ENCODE data around the gene OR7C1. TPM values are rescaled to one million over a fixed set of nuclear protein-coding genes. Genes with fewer than 3 reads are reported as not detected.
A peak's percentile ranks its signal among the peaks of the same experiment; 100 is the strongest.

OR7C1 gene
- total RNA-seq, 1 experiment from 2014 or later, result not detected

GRCh38 chr19:14840206-14840605 lies 5.2 kb upstream of the OR7C1 start:
- Mint-ChIP-seq H3K4me1 (peaks cover 3% of the 10 kb centered on the region), H3K36me3 (no peaks in the 10 kb centered on the region), H3K4me3 (no peak overlapping the region), H3K27me3 (ENCODE audit: low read depth) (peaks cover 14% of the 10 kb centered on the region), H3K27ac (no peak overlapping the region), H3K9me3 (peaks cover 27% of the 10 kb centered on the region)
- CTCF ChIA-PET, result no interaction called here
- POLR2A ChIA-PET, result no interaction called here
- ATAC-seq (no peak), DNase-seq (ENCODE audit: low spot score) (no peak)
- TF ChIP-seq AR (CRISPR knock-in tag; IDR thresholded peaks at IDR 0.05), result no peak

GRCh38 chr19:14837391-14837790 lies 2.4 kb upstream of the OR7C1 start:
- ChIA-PET CTCF (interaction anchor here (2.3 kb wide), 1 partner anchor 51 kb away, joined by 10 read pairs; no protein-coding TSS in a partner anchor), POLR2A (no interaction called here)
- H3K4me3 Mint-ChIP-seq, result no peak overlapping the region
- peaks cover 11% of the 10 kb centered on the region for H3K27me3 Mint-ChIP-seq (ENCODE audit: low read depth)
- H3K9me3 Mint-ChIP-seq, result peaks cover 27% of the 10 kb centered on the region
- H3K27ac Mint-ChIP-seq, result no peak overlapping the region
- peaks cover 13% of the 10 kb centered on the region for H3K4me1 Mint-ChIP-seq
- DNase-seq (ENCODE audit: low spot score) (no peak), ATAC-seq (peak; percentile 59)
- H3K36me3 Mint-ChIP-seq, result no peaks in the 10 kb centered on the region
- TF ChIP-seq SP1 (CRISPR knock-in tag; conservative IDR thresholded peaks at IDR 0.05), result no peak
- no peak for TF ChIP-seq TCF7 (CRISPR knock-in tag; IDR thresholded peaks at IDR 0.05; ENCODE audit: low read depth)
- TF ChIP-seq ZNF423 (CRISPR knock-in tag; IDR thresholded peaks at IDR 0.05), result no peak
- no peak for TF ChIP-seq KAT7 (CRISPR knock-in tag; IDR thresholded peaks at IDR 0.05; ENCODE audit: borderline replicate concordance)

- ChIA-PET CTCF (no interaction called here), POLR2A (no interaction called here)
- no peak overlapping the region for H3K4me3 Mint-ChIP-seq
- TF ChIP-seq SP1 (CRISPR knock-in tag; conservative IDR thresholded peaks at IDR 0.05), result no peak
- no peak for TF ChIP-seq FOXP1 (CRISPR knock-in tag; IDR thresholded peaks at IDR 0.05; ENCODE audit: borderline replicate concordance)
- TF ChIP-seq MLX (CRISPR knock-in tag; IDR thresholded peaks at IDR 0.05), result no peak
- no peak for TF ChIP-seq HMGXB4 (CRISPR knock-in tag; IDR thresholded peaks at IDR 0.05)
- no peak for TF ChIP-seq ZNF121 (CRISPR knock-in tag; IDR thresholded peaks at IDR 0.05)
- TF ChIP-seq FOXP4 (CRISPR knock-in tag; IDR thresholded peaks at IDR 0.05), result no peak
- TF ChIP-seq ZNF425 (CRISPR knock-in tag; conservative IDR thresholded peaks at IDR 0.05), result no peak
- no peak for TF ChIP-seq PRRX2 (CRISPR knock-in tag; IDR thresholded peaks at IDR 0.05)
- TF ChIP-seq MYBL2 (CRISPR knock-in tag; IDR thresholded peaks at IDR 0.05), result no peak
- TF ChIP-seq SMAD4 (CRISPR knock-in tag; IDR thresholded peaks at IDR 0.05), result no peak
- no peak for TF ChIP-seq ZMAT4 (CRISPR knock-in tag; IDR thresholded peaks at IDR 0.05)
- no peak for TF ChIP-seq NFATC4 (CRISPR knock-in tag; IDR thresholded peaks at IDR 0.05)
- TF ChIP-seq ZNF219 (CRISPR knock-in tag; IDR thresholded peaks at IDR 0.05; ENCODE audit: borderline replicate concordance), result no peak
- TF ChIP-seq GTF2I (CRISPR knock-in tag; conservative IDR thresholded peaks at IDR 0.05), result no peak
- no peak for TF ChIP-seq GRHL2 (CRISPR knock-in tag; IDR thresholded peaks at IDR 0.05; ENCODE audit: insufficient replicate concordance, severe bottlenecking)
- no peak for TF ChIP-seq ZBTB21 (CRISPR knock-in tag; IDR thresholded peaks at IDR 0.05; ENCODE audit: borderline replicate concordance)
- no peak for TF ChIP-seq JAZF1 (CRISPR knock-in tag; IDR thresholded peaks at IDR 0.05)
- TF ChIP-seq FOXJ3 (CRISPR knock-in tag; IDR thresholded peaks at IDR 0.05; ENCODE audit: borderline replicate concordance), result no peak
- 0 out of 2 replicates have a peak, but pooled peaks cover 3% of the 10 kb centered on the region for H3K36me3 Mint-ChIP-seq
- peaks cover 15% of the 10 kb centered on the region for H3K27me3 Mint-ChIP-seq (ENCODE audit: low read depth)
- H3K9me3 Mint-ChIP-seq, result peaks cover 31% of the 10 kb centered on the region
- H3K27ac Mint-ChIP-seq, result no peak overlapping the region
- no peak for DNase-seq (ENCODE audit: low spot score)
- ATAC-seq, result no peak
- peaks cover 13% of the 10 kb centered on the region for H3K4me1 Mint-ChIP-seq
Measured at GRCh38 chr19:14830702-14831101, 4.3 kb downstream of the OR7C1 start.

Data from WTC11 (cell line).